ENCODE results near the gene RAB3C.

Gene RAB3C

GRCh38 chr5:58771796-58772195, 188.9 kb downstream of the RAB3C start:
- Histone ChIP-seq H3K4me3 (replicated peaks; ENCODE audit: low read depth, low read length) (no peak overlapping the region), H3K36me3 (ENCODE audit: control insufficient read depth, insufficient read depth, low read length) (no peaks in the 10 kb centered on the region), H3K27me3 (replicated peaks; ENCODE audit: control insufficient read depth, insufficient read depth, low read length) (no peaks in the 10 kb centered on the region; the same call in 1 of the 2 replicates)
- DNase-seq (ENCODE audit: extremely low read depth, insufficient read length): no peak
- TF ChIP-seq, protein P1, sequence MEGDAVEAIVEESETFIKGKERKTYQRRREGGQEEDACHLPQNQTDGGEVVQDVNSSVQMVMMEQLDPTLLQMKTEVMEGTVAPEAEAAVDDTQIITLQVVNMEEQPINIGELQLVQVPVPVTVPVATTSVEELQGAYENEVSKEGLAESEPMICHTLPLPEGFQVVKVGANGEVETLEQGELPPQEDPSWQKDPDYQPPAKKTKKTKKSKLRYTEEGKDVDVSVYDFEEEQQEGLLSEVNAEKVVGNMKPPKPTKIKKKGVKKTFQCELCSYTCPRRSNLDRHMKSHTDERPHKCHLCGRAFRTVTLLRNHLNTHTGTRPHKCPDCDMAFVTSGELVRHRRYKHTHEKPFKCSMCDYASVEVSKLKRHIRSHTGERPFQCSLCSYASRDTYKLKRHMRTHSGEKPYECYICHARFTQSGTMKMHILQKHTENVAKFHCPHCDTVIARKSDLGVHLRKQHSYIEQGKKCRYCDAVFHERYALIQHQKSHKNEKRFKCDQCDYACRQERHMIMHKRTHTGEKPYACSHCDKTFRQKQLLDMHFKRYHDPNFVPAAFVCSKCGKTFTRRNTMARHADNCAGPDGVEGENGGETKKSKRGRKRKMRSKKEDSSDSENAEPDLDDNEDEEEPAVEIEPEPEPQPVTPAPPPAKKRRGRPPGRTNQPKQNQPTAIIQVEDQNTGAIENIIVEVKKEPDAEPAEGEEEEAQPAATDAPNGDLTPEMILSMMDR (IDR thresholded peaks at IDR 0.05; ENCODE audit: insufficient read depth, low read length, poor library complexity, severe bottlenecking): no peak

DNA sequence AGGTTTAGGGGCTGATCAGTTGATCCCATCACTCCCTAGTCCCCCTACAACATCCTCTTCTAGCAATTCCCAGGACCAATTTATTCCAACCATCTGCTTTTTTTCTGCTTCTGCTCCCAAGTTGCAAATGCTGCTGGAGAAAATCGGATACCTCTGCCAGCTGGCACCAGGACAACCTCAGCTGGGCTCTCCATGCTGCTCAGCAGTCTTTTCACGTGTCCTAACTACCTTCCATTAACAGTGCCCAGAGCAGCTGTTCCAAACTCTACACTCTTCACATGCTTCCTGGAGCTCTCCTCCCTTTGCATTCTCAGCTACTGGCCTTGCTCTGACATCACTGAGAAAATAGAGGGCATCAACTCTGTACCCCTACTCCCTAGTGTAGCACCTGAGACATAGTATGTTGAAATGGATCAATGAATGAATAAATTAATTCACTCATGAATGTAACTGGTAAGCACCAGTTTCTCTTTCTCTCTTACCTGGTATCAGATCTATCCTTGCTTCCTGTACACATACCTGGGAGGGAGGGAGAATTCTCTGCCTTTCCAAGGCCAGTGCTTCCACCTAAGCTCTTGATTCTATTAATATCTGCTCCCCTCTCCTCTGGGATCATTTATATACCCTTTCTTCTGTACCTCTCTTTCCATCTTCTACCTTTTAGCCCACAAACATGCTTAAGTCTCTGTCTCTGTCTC, 191.0 kb downstream of the RAB3C start:
- Histone ChIP-seq H3K4me3 (replicated peaks; ENCODE audit: low read depth, low read length) (no peak overlapping the region), H3K36me3 (ENCODE audit: control insufficient read depth, insufficient read depth, low read length) (no peaks in the 10 kb centered on the region), H3K27me3 (replicated peaks; ENCODE audit: control insufficient read depth, insufficient read depth, low read length) (no peaks in the 10 kb centered on the region; the same call in 1 of the 2 replicates)
- DNase-seq (ENCODE audit: extremely low read depth, insufficient read length): no peak
- TF ChIP-seq, protein P1 (IDR thresholded peaks at IDR 0.05; ENCODE audit: insufficient read depth, low read length, poor library complexity, severe bottlenecking): no peak

GRCh38 chr5:58774937-58775336, 192.1 kb downstream of the RAB3C start:
- no peaks in the 10 kb centered on the region for H3K36me3 ChIP-seq (ENCODE audit: control insufficient read depth, insufficient read depth, low read length)
- TF ChIP-seq, protein P1 (IDR thresholded peaks at IDR 0.05; ENCODE audit: insufficient read depth, low read length, poor library complexity, severe bottlenecking): no peak
- H3K27me3 ChIP-seq (replicated peaks; ENCODE audit: control insufficient read depth, insufficient read depth, low read length): no peaks in the 10 kb centered on the region; the same call in 1 of the 2 replicates
- no peak for DNase-seq (ENCODE audit: extremely low read depth, insufficient read length)
- H3K4me3 ChIP-seq (replicated peaks; ENCODE audit: low read depth, low read length): no peak overlapping the region

DNA sequence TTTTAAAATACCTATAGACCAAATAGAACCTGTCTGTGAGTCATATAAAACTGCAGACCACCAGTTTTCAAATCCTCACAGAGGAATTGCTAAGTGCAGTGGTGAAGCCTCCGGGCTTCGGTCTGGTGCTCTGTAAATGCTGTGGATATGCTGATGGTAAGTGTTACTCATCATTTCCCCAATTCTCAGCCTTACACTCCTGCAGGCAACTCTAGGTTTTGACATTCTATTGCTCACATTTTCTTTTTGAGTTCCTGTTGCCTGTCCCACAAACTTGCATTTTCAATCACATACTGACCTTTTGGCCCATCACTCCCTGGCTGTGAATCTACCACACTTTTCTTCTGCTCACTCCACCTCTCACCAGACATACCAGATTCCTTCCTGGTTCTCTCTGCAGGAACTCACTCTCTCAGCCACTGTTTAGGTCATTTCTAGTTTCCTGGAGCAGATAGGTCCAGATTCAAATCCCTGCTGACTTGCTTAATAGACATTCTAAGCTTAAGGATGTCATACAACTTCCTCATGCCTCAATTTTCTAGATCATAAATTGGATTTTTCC, 192.9 kb downstream of the RAB3C start:
- H3K27me3 ChIP-seq (replicated peaks; ENCODE audit: control insufficient read depth, insufficient read depth, low read length): no peaks in the 10 kb centered on the region; the same call in 1 of the 2 replicates
- TF ChIP-seq, protein P1 (IDR thresholded peaks at IDR 0.05; ENCODE audit: insufficient read depth, low read length, poor library complexity, severe bottlenecking): no peak
- no peaks in the 10 kb centered on the region for H3K36me3 ChIP-seq (ENCODE audit: control insufficient read depth, insufficient read depth, low read length)
- H3K4me3 ChIP-seq (replicated peaks; ENCODE audit: low read depth, low read length): no peak overlapping the region
- DNase-seq (ENCODE audit: extremely low read depth, insufficient read length): no peak

GRCh38 chr5:58776559-58776958, 193.7 kb downstream of the RAB3C start:
- Histone ChIP-seq H3K27me3 (replicated peaks; ENCODE audit: control insufficient read depth, insufficient read depth, low read length) (no peaks in the 10 kb centered on the region; the same call in 1 of the 2 replicates), H3K36me3 (ENCODE audit: control insufficient read depth, insufficient read depth, low read length) (no peaks in the 10 kb centered on the region), H3K4me3 (replicated peaks; ENCODE audit: low read depth, low read length) (no peak overlapping the region)
- TF ChIP-seq, protein P1 (IDR thresholded peaks at IDR 0.05; ENCODE audit: insufficient read depth, low read length, poor library complexity, severe bottlenecking): no peak
- no peak for DNase-seq (ENCODE audit: extremely low read depth, insufficient read length)
